Mucosa of rectum (tissue), 2 donors: ENCODE data around the gene CTRB2.

Experiments
- H3K27ac ChIP-seq, 2 donors: one replicate each; pipeline ENCODE4 v1.7.0; 2013; ENCODE audit warnings: inconsistent platforms in 2 of 2, low read depth in 2 of 2, low read length in 2 of 2
- H3K27me3 ChIP-seq, 2 donors: one replicate each; pipeline ENCODE4 v1.7.0; 2013; ENCODE audit warnings: low read length in 2 of 2; ENCODE audit not compliant: control insufficient read depth in 2 of 2, insufficient read depth in 2 of 2
- H3K36me3 ChIP-seq, 2 donors: one replicate each; pipeline ENCODE4 v1.7.0; 2013; ENCODE audit warnings: low read length in 2 of 2; ENCODE audit not compliant: control insufficient read depth in 2 of 2, insufficient read depth in 2 of 2
- H3K4me1 ChIP-seq, 2 donors: one replicate each; pipeline ENCODE4 v1.7.0; 2013; ENCODE audit warnings: low read length in 2 of 2, mild to moderate bottlenecking in 1 of 2; ENCODE audit not compliant: control insufficient read depth in 2 of 2, insufficient read depth in 2 of 2
- H3K4me3 ChIP-seq, 2 donors: one replicate each; pipeline ENCODE4 v1.7.0; 2013; ENCODE audit warnings: low read length in 2 of 2
- H3K9ac ChIP-seq, 2 donors: one replicate each; pipeline ENCODE4 v1.7.0; 2013; ENCODE audit warnings: low read length in 2 of 2, low read depth in 1 of 2, mild to moderate bottlenecking in 1 of 2
- H3K9me3 ChIP-seq, 2 donors: one replicate each; pipeline ENCODE4 v1.7.0; 2013; ENCODE audit warnings: low read length in 2 of 2; ENCODE audit not compliant: control insufficient read depth in 2 of 2
- donor health status: healthy.
- donor health status: Normal muscosa, but diverticular disease.

CTRB2 gene

DNA sequence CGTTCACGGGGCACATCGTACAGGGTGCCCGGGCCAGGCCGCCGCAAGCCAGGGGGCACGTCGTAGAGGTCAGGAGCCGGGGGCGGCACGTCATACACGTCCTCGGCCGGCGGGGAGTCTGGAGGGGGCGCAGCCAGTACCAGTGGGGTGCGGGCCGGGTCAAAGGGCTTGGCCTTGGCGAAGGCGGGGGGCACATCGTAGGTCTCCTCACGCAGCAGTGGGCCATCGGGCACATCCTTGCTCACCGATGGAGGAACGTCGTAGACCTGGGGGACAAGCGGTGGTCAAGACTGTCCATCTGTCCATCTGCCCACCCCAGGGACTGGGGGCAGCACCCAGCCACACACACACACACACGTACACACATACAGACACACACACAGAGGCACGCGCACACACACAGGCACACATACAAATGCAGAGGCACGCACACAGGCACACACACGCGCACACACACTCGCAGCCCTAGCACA is 28.8 kb upstream of the CTRB2 start:
- Histone ChIP-seq H3K4me1 (peaks cover 8 to 11% of the 10 kb centered on the region in 2 donors), H3K9ac (no peak overlapping the region), H3K4me3 (no peak overlapping the region), H3K27ac (no peak overlapping the region), H3K27me3 (no peaks in the 10 kb centered on the region), H3K9me3 (no peaks in the 10 kb centered on the region), H3K36me3 (peaks cover 25 to 43% of the 10 kb centered on the region in 2 donors)

DNA sequence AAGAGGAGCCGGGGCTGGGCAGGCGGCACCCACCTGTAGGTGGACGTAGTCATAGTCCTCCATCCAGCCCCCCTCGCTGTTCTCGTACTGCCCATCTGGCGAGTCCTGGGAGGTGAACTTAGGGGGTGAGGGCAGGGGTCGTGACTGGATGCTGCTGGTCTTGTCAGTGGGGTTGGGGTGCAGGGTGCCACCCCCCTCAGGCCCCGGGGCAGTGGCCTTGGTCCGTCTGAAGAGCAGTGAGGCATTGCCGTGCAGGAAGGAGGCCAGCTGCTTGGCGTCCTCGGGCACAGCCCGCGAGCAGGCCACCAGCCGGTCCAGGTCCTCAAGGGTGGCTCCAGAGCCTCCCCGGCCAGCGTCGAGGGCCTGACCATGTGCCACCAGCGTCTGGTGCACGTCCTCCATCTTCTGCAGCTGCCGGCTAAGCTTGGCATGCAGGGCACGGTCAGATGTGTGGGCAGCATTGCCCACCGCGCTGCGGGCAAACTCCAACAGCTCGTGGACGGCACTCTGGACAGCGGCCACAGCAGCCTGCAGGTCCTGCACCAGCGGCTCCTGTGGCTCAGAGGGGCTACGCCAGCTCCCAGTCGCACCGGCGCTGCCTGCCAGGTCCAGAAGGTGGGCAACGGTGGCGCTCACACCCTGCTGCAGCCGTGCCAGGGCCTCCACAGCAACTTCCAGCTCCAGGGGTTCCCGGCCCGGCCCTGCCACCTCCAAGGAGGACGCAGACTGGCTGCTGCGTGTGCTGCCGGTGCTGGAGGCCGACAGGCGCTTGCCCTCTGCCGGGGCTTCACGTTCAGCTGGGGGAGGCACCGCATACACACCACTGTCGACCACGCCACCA is 28.1 kb upstream of the CTRB2 start:
- peaks cover 27 to 44% of the 10 kb centered on the region in 2 donors for H3K36me3 ChIP-seq
- H3K4me3 ChIP-seq = no peak overlapping the region
- H3K9me3 ChIP-seq = no peaks in the 10 kb centered on the region
- H3K4me1 ChIP-seq = peaks cover 8 to 11% of the 10 kb centered on the region in 2 donors
- no peaks in the 10 kb centered on the region for H3K27me3 ChIP-seq
- no peak overlapping the region for H3K9ac ChIP-seq
- no peak overlapping the region for H3K27ac ChIP-seq

DNA sequence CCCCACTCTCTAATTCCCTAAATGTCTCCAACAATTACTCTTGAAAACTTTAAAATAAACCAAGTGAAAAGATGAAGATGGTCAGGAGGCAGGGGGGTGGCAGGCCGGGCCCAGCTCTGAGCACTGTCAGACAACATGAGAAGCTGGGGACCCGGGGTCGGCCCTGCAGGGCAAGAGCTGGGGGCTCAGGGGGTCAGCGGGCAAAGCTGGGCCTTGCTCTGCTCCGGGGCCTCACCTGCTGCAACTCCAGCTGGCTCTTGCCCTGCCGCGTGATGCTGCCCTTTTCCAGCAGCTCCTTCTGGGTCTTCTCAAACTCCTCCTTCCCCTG is 26.6 kb upstream of the CTRB2 start:
- Histone ChIP-seq H3K27ac (no peak overlapping the region), H3K36me3 (peaks cover 38 to 54% of the 10 kb centered on the region in 2 donors), H3K9ac (no peak overlapping the region), H3K9me3 (no peaks in the 10 kb centered on the region), H3K4me3 (no peak overlapping the region), H3K27me3 (no peaks in the 10 kb centered on the region), H3K4me1 (peaks cover 8% of the 10 kb centered on the region in 2 donors)

DNA sequence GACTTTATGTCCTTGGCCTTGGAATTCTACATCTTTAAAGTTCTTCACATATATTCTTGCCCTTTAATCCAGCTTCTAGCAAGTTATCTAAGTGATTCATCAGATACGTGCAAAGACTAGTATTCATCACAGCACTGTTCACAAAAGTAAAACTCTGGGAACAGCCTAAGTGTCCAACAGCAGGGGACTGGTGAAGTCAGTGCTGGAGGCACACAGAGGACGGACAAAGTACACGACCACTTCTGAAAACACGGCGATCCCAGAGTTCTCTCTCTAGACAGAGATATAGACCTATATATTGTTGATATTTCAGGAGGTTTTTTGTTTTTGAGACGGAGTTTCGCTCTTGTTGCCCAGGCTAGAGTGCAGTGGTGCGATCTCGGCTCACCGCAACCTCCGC is 24.6 kb upstream of the CTRB2 start:
- Histone ChIP-seq H3K9ac (no peak overlapping the region), H3K4me1 (peaks cover 8% of the 10 kb centered on the region in 2 donors), H3K27ac (no peak overlapping the region), H3K36me3 (peaks cover 38 to 59% of the 10 kb centered on the region in 2 donors), H3K4me3 (no peak overlapping the region), H3K27me3 (peaks cover 0 to 2% of the 10 kb centered on the region in 2 donors), H3K9me3 (no peaks in the 10 kb centered on the region)

DNA sequence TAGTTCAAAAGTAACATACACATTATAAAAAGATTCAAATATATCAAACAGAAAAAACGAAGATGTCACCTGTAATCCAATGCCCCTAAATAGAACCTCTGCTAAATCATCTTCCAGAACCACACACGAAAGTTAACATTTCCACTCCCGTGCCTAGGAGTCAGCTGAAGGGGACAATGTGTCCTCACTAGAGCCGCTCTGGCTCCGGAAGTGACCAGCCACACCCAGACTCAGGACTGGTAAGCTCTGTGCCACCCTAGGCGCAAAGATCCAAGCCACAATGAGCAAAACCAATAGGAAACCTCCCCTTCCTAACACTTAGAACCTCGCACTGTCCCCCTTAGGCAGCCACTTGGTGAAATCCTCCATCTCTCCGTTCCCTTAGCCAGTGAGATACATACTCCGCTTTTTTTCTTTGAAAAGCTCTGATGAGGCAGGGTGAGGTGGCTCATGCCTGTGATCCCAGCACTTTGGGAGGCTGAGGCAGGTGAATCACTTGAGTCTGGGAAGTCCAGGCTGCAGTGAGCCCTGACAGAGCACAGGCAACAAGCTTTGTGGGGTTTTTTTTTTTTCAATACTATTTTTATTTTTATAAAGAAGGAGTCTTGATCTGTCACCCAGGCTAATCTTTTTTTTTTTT is 23.6 kb upstream of the CTRB2 start:
- Histone ChIP-seq H3K9me3 (no peaks in the 10 kb centered on the region), H3K4me1 (peaks cover 8% of the 10 kb centered on the region in 2 donors), H3K36me3 (peaks cover 33 to 49% of the 10 kb centered on the region in 2 donors), H3K27me3 (peaks cover 0 to 2% of the 10 kb centered on the region in 2 donors), H3K9ac (no peak overlapping the region), H3K4me3 (no peak overlapping the region), H3K27ac (no peak overlapping the region)

DNA sequence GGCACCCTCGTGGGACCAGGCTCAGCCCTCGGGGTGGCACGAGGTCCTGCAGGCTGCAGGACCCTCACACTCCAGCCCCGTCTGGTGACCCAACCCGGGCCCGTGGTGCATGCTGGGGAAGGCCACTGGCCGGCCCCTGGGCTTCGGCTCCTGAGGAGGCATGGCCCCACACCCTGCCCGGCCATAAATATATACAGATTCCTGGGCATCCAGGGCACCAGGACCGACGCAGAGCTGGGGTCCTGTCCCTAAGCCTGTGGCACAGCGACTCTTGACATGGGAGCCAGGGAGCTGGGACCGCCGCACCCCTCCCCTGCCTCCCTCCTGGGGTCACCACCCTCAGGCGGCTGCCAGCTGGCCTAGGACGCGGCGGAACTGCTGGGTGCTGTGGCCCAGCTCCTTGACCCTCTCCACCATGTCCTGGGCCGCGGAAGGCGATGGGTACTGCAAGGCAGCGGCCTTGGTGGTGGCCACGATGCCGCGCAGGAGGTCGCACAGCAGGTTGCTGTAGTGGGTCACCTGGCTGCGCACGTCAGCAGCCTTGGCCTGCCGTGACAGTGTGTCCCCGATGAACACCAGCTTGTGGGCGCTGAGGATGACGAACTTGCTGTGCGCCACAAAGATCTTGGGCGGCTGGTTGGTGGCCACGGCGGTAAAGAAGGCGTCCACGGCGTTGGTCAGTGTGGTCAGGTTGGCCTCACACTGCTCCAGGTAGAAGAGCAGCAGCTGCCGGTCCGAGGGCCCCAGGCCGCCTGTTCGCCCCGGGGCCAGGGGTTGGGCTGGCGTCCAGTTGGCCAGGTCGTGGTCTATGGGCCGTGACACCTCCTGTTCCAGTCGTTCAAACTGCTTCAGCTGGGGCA is 22.4 kb upstream of the CTRB2 start:
- Histone ChIP-seq H3K27ac (no peak overlapping the region), H3K9me3 (no peaks in the 10 kb centered on the region), H3K4me3 (no peak overlapping the region), H3K36me3 (peaks cover 26 to 38% of the 10 kb centered on the region in 2 donors), H3K27me3 (peaks cover 0 to 2% of the 10 kb centered on the region in 2 donors), H3K9ac (no peak overlapping the region), H3K4me1 (peaks cover 6 to 7% of the 10 kb centered on the region in 2 donors)

DNA sequence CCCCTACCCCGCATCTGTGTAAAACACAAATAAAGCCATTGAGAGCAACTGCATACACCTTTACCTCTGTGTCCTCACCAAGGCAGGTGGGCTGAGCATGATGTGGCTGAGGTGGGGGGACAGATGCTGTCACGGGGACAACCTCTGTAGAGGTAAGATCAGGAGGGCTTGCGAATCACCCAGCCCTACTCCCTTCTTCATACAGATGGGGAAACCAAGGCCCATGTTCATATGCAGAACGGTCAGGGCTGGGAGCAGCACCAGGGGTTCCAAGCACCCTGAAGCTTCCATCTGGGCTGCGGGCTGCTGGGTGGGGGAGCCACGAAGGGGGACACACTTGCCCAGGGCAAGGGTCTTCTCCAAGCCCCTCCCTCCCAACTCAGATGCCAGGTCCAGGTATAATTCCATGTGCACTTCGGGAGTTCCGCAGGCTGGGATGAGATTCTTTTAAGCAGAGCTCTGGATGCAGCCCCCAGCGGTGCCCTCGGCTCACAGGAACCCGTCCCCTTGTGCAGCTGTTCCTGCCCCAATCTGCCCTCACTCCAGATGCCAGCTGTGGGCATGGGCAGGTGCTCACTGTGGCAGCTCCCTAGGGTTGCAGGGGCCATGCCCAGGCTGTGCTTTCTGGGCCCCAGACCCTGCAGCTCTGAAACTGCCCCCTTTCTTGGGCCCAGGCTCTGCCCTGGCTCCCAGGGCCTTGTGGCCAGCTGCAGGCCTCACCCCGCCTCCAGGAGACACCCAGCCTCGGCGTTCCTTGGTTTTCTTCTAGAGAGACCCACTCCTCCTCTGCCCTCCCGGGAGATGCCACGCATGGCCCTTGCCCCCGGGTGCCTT is 21.4 kb upstream of the CTRB2 start:
- Histone ChIP-seq H3K27me3 (peaks cover 0 to 2% of the 10 kb centered on the region in 2 donors), H3K4me1 (no peaks in the 10 kb centered on the region), H3K4me3 (no peak overlapping the region), H3K36me3 (peaks cover 25 to 36% of the 10 kb centered on the region in 2 donors), H3K9ac (no peak overlapping the region), H3K27ac (no peak overlapping the region), H3K9me3 (no peaks in the 10 kb centered on the region)

DNA sequence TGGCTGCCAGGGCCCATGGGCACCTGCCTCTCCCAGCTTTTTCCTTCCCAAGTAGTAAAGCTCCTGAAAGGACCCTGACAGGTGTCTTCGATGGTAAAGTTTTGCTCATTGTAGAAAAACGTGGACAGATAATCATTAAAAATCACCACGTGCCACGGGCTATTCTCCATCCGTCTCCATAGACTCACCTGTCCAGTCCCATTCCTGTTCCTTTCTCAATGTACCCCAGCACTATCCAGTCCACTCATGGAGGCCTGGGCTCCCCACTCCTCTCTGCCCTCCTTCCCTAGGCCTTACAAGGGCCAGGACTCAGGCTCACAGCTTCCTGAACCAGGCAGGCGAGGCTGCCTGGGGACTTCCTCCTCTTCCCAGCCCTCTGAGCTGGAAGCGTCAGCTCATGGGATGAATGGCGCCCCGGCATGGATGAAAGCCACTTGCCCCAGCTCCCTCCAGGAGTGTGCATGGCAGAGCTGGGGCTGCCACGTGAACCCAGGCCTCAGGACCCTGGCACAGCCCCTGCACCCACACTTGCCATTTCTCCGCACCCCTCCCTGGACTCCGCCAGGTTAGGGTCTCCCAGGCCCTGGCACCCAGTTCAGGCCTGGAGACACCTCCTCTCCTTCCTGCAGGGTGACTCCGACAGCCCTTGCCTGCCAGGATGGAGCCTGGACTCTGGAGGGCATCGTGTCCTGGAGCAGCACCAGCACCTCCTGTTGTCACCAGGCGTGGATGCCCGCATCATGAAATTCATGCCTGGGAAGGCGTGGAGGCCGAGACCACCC is 20.6 kb upstream of the CTRB2 start:
- Histone ChIP-seq H3K27ac (no peak overlapping the region), H3K9me3 (no peaks in the 10 kb centered on the region), H3K4me3 (no peak overlapping the region), H3K36me3 (peaks cover 20 to 33% of the 10 kb centered on the region in 2 donors), H3K4me1 (no peaks in the 10 kb centered on the region), H3K27me3 (peaks cover 0 to 2% of the 10 kb centered on the region in 2 donors), H3K9ac (no peak overlapping the region)
